ENCODE results near the gene TARP.

Gene TARP

DNA sequence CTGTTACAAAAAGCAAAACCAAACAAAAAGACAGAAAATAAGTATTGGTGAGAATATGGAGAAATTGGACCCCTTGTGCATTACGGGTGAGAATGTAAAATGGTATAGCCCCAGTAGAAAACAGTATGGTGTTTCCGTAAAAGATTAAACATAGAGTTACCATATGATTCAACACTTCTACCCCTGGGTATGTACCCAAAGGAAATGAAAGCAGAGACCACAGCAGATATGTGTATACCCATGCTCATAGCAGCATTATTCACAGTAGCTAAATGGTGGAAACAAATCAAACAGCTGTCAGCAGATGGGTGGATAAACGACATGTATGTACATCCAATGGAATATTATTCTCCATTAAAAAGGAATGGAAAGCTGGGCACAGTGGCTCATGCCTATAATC, 53.0 kb downstream of the TARP start:
- Histone ChIP-seq H3K36me3 (ENCODE audit: control insufficient read depth in 2 of 2, insufficient read depth in 1 of 2, low read length in 2 of 2) (peaks cover 23 to 66% of the 10 kb centered on the region in 2 experiments), H3K4me1 (ENCODE audit: control insufficient read depth, insufficient read depth, low read length) (peaks cover 2% of the 10 kb centered on the region; the same call in 1 of the 2 replicates), H3K9me3 (ENCODE audit: control insufficient read depth, insufficient read depth, low read depth, low read length) (no peaks in the 10 kb centered on the region), H3K27ac (ENCODE audit: extremely low read depth, low read depth, low read length) (no peak overlapping the region), H3K4me3 (ENCODE audit: low read depth, low read length) (no peak overlapping the region)
- ChIA-PET POLR2A (no interaction called here), CTCF (interaction anchor here (1.0 to 6.9 kb wide), 10 partner anchors 10 to 319 kb away, joined by 3 to 112 read pairs (median 14); no protein-coding TSS in a partner anchor)
- TF ChIP-seq ZBTB17 (tag by site-specific recombination; IDR thresholded peaks at IDR 0.05) (no peak), ZNF214 (tag by site-specific recombination; IDR thresholded peaks at IDR 0.05; ENCODE audit: borderline replicate concordance) (no peak), ZNF221 (tag by site-specific recombination; IDR thresholded peaks at IDR 0.05; ENCODE audit: borderline replicate concordance) (no peak), ZNF600 (tag by site-specific recombination; IDR thresholded peaks at IDR 0.05) (no peak)
- TF ChIP-seq, protein P1, sequence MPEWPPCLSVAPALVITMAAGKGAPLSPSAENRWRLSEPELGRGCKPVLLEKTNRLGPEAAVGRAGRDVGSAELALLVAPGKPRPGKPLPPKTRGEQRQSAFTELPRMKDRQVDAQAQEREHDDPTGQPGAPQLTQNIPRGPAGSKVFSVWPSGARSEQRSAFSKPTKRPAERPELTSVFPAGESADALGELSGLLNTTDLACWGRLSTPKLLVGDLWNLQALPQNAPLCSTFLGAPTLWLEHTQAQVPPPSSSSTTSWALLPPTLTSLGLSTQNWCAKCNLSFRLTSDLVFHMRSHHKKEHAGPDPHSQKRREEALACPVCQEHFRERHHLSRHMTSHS (tag by site-specific recombination; IDR thresholded peaks at IDR 0.05), result no peak

- TF ChIP-seq GFI1B (tag by site-specific recombination; IDR thresholded peaks at IDR 0.05) (no peak), ZNF501 (tag by site-specific recombination; IDR thresholded peaks at IDR 0.05) (no peak), ZEB2 (tag by site-specific recombination; IDR thresholded peaks at IDR 0.05) (no peak), ZNF677 (tag by site-specific recombination; IDR thresholded peaks at IDR 0.05) (no peak), PRDM2 (tag by site-specific recombination; IDR thresholded peaks at IDR 0.05; ENCODE audit: borderline replicate concordance) (no peak), ZNF23 (tag by site-specific recombination; IDR thresholded peaks at IDR 0.05; ENCODE audit: borderline replicate concordance) (no peak), ZNF843 (tag by site-specific recombination; IDR thresholded peaks at IDR 0.05) (no peak), ZFHX2 (tag by site-specific recombination; conservative IDR thresholded peaks at IDR 0.05) (no peak), ZNF670 (tag by site-specific recombination; IDR thresholded peaks at IDR 0.05; ENCODE audit: low read depth) (no peak), SP7 (tag by site-specific recombination; IDR thresholded peaks at IDR 0.05) (no peak), ZNF596 (tag by site-specific recombination; IDR thresholded peaks at IDR 0.05) (no peak), BCL11A (tag by site-specific recombination; IDR thresholded peaks at IDR 0.05; ENCODE audit: low read depth) (no peak), ZBTB48 (tag by site-specific recombination; IDR thresholded peaks at IDR 0.05) (no peak), ZNF777 (tag by site-specific recombination; IDR thresholded peaks at IDR 0.05; ENCODE audit: borderline replicate concordance) (no peak), ZNF701 (tag by site-specific recombination; IDR thresholded peaks at IDR 0.05) (no peak), ZNF19 (tag by site-specific recombination; IDR thresholded peaks at IDR 0.05; ENCODE audit: low read depth) (no peak), ZNF24 (tag by site-specific recombination; IDR thresholded peaks at IDR 0.05) (no peak), GLI2 (tag by site-specific recombination; IDR thresholded peaks at IDR 0.05; ENCODE audit: borderline replicate concordance, low read depth) (no peak)
- TF ChIP-seq, protein P2, sequence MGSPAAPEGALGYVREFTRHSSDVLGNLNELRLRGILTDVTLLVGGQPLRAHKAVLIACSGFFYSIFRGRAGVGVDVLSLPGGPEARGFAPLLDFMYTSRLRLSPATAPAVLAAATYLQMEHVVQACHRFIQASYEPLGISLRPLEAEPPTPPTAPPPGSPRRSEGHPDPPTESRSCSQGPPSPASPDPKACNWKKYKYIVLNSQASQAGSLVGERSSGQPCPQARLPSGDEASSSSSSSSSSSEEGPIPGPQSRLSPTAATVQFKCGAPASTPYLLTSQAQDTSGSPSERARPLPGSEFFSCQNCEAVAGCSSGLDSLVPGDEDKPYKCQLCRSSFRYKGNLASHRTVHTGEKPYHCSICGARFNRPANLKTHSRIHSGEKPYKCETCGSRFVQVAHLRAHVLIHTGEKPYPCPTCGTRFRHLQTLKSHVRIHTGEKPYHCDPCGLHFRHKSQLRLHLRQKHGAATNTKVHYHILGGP (tag by site-specific recombination; IDR thresholded peaks at IDR 0.05), result no peak
- TF ChIP-seq, protein P3, sequence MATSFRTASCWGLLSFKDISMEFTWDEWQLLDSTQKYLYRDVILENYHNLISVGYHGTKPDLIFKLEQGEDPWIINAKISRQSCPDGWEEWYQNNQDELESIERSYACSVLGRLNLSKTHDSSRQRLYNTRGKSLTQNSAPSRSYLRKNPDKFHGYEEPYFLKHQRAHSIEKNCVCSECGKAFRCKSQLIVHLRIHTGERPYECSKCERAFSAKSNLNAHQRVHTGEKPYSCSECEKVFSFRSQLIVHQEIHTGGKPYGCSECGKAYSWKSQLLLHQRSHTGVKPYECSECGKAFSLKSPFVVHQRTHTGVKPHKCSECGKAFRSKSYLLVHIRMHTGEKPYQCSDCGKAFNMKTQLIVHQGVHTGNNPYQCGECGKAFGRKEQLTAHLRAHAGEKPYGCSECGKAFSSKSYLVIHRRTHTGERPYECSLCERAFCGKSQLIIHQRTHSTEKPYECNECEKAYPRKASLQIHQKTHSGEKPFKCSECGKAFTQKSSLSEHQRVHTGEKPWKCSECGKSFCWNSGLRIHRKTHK (tag by site-specific recombination; IDR thresholded peaks at IDR 0.05), result no peak
- ChIA-PET CTCF (interaction anchor here (1.2 to 6.9 kb wide), 6 partner anchors 102 to 316 kb away, joined by 5 to 112 read pairs (median 12); no protein-coding TSS in a partner anchor), POLR2A (no interaction called here)
- Histone ChIP-seq H3K27ac (ENCODE audit: extremely low read depth, low read depth, low read length) (no peak overlapping the region), H3K36me3 (ENCODE audit: control insufficient read depth in 2 of 2, insufficient read depth in 1 of 2, low read length in 2 of 2) (peaks cover 17 to 60% of the 10 kb centered on the region in 2 experiments), H3K9me3 (ENCODE audit: control insufficient read depth, insufficient read depth, low read depth, low read length) (no peaks in the 10 kb centered on the region), H3K4me1 (ENCODE audit: control insufficient read depth, insufficient read depth, low read length) (peaks cover 2% of the 10 kb centered on the region; the same call in 1 of the 2 replicates), H3K4me3 (ENCODE audit: low read depth, low read length) (no peak overlapping the region)
Measured at GRCh38 chr7:38217672-38218071, 55.8 kb downstream of the TARP start.
